ENCODE measurements around the gene SULT1E1.

Gene SULT1E1, protein sequence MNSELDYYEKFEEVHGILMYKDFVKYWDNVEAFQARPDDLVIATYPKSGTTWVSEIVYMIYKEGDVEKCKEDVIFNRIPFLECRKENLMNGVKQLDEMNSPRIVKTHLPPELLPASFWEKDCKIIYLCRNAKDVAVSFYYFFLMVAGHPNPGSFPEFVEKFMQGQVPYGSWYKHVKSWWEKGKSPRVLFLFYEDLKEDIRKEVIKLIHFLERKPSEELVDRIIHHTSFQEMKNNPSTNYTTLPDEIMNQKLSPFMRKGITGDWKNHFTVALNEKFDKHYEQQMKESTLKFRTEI

GRCh38 chr4:69860052-69860451 lies at the start of gene SULT1E1:
TSS of gene SULT1E1 (minus strand) at chr4:69860145. CDS start at chr4:69857644, 2,501 bp downstream.
- no peak for DNase-seq

DNA sequence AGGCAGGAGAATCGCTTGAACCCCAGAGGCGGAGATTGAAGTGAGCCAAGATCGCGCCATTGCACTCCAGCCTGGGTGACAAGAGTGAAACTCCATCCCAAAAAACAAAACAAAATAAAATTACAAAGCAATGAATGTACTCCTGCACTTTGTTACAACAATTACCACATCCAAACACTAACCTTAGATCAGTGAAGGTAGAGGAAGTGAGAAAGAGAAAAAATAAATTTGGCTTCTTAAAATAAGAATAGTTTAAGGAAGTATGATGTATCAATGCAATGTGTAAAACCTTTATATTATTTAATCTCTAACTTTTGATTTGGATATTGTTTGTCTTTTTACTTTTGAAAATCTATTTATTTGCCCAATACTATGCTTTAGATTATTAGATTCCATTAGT lies 49.2 kb upstream of the SULT1E1 start:
- DNase-seq, result no peak

- DNase-seq, result no peak
These were observed 47.2 kb upstream of the SULT1E1 start for GRCh38 chr4:69907151-69907550.

GRCh38 chr4:69896530-69897116 lies 36.7 kb upstream of the SULT1E1 start:
- no peak for DNase-seq

GRCh38 chr4:69894721-69895120 lies 34.8 kb upstream of the SULT1E1 start:
- DNase-seq, result no peak

DNA sequence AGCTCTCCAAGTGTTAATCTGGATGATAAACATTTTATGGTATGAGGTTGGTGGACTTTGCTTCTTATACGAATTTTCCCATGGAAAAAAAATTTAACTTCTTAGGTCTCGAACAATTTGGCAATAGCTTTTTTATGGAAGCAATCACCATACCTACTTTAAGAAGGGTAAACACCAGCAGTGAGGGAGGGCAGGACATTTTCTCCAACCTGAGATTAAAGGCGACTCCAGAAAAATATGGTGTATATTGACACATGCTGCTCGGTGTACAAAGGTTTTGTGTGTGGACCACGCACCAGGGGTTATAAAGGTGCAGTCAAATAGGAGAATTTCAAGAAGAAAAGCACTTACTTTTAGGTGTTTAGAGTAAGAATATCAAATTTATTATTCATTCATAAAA lies 34.2 kb upstream of the SULT1E1 start:
- no peak for DNase-seq

DNA sequence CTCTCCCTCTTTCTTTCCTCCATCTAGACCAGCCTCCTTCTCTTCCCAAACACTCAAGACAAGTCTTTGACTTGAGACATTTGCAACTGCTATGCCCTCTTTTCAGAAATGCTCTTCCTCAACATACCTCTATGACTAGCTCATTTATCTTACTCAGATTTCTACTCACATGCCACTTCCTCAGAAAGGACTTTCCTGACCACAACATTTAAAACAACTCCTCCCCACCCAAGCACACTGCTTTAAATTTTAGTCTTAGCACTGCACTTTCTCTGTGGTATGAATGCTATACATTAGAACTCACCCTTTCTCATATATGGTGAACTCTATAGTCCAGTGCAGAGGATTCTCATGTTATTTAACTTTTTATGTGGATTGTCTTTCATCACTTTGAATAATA lies 28.4 kb upstream of the SULT1E1 start:
- DNase-seq, result no peak

GRCh38 chr4:69882150-69882549 lies 22.2 kb upstream of the SULT1E1 start:
- no peak for DNase-seq

- DNase-seq, result no peak
These were observed 21.3 kb upstream of the SULT1E1 start for GRCh38 chr4:69881173-69881773.

GRCh38 chr4:69878250-69878649 lies 18.3 kb upstream of the SULT1E1 start:
- DNase-seq, result no peak

DNA sequence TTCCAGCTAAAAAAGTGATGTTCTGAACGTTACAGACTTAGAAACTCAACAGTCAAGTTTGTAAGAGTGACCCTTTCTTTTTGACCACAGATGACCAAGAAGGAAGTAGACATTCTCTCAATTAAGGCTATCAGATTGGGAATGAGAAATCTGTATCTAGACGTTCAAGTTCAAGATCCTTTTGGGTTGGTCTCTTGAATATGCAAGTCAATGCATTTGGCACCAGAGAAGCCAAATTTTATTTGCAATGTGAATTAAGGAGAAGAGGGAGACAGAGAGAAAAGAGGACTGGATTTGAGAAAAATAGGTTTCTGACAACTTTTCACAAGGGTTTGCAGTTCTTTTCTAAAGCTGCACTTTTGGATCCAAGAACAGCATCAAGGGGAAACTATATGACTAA lies 17.5 kb upstream of the SULT1E1 start:
- no peak for DNase-seq

- DNase-seq, result no peak
These were observed 16.1 kb upstream of the SULT1E1 start for GRCh38 chr4:69876071-69876470.

- no peak for DNase-seq
These were observed 15.6 kb upstream of the SULT1E1 start for GRCh38 chr4:69875576-69875975.

DNA sequence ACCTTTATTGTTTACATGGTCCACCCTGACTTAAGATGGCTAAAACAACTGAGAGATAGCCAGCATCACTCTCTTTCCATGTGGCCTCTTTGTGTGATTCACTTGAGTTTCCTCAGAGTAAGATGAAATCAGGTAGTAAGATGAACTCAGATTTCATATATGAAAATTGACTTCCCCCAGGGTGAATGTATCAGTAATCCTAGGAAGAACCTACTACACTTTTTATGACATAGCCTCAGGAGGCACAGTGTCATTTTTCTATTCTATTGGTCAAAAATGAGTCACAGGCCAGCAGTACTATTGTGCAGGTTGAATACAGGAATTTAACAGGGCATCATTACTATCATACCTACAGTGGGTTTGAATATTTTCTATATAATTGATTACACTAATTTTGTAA lies 14.6 kb upstream of the SULT1E1 start:
- no peak for DNase-seq

DNA sequence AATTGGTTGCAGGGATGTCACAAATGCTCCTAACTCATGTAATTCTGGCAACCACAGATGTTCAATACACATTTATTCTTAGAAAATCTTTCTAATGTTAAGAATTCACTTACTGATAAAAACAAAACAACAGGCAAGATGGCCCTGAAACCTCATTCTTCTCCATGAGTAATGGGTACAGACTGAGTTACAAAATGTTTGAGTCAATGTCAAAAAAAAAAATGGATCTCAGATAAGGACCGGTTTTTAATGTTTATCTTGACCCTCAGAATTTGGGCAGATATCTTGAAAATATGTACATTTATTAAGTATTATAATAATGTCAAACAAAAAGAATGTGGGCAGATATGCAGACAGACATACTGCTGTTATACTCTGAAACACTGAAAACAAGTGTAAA lies 1.8 kb upstream of the SULT1E1 start:
- no peak for DNase-seq

DNA sequence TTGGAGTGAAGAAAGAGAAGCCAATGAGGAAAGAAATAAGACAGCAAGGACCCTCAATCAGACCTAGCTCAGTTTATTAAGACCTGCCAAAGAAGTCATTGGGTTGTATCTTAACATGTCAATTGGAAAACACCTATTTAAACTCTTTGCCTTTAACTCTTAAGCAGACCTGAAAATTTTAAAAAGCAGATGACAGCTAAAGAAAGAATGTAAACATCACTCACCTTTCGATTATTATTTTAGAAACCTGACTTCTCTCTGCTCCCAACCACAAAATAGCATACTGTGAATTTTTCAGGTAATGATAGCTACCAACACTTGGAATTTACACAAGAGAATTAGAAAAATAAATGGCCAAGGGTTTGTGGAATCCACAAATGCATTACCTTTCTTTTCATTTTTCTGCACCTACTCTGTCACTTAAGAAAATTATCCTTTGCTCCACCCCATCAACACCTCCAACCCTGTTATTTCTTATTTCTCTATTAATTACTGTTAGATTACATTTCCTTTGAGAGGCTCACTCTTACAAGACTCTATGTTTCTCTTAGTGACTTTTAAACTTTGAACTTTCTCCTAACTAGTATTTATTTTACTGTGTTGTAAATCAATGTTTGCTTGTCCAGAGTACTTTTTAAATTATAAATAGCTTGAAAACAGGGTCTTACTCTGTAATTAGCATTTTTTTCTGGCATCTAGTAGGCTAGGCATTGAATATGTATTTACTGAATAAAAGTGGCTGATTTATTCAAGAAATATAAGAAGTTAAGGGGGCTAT lies 765 bp upstream of the SULT1E1 start:
- DNase-seq, result no peak

GRCh38 chr4:69859140-69859685 lies 732 bp downstream of the SULT1E1 start:
- DNase-seq, result no peak

GRCh38 chr4:69858690-69859089 lies 1.3 kb downstream of the SULT1E1 start:
- no peak for DNase-seq

DNA sequence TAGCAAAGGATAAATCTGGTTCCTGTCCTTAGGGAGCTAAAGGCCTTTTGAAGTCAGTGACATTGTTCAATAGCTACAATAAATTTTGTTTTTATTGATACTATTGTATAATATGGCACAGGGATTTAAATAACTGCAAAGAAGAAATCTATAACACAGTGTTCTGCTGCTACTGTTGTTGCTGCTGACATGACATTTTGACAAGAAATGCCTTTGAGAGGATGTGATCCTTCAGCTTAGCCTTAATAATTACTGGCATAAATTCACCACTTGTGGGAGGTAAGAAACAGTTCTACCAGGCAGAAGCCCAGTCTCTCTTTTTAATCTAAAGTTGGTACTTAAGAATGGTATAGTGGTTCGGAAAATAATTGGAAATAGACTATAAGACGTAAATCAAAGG lies 4.1 kb downstream of the SULT1E1 start:
- DNase-seq, result no peak

DNA sequence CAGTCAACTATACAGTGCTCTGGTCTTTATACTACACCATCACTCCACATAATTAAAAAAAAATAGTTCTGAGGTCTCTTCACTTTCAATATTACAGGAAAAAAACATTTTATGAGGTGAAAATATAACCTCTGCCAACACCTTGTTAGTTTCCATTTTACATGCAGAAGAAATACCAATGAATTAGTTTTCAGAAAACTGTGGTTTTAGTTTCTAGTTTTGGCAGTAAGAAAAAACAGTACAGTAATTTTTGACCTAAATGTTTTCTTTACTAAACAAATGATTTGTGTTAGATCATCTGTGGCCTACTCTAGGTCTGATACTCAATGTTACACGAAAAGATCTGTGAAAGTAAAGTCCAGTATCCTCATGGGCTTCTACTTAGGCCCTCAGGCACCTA lies 10.0 kb downstream of the SULT1E1 start:
- no peak for DNase-seq

DNA sequence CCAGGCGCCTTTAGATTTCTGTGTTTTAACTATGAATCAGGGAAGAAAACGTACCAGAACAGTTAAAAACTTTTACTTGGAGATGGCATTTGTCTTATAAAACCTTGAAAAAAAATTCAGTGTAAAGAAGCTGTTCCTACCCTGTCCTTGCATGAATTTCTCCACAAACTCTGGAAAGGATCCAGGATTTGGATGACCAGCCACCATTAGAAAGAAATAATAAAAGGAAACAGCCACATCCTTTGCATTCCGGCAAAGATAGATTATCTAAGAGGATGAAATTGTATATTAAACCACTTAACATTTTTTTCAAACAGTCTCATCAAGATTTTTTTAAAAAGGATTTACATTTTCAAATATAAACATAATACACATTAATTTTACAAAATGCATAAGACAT lies 10.6 kb downstream of the SULT1E1 start:
- DNase-seq, result no peak

DNA sequence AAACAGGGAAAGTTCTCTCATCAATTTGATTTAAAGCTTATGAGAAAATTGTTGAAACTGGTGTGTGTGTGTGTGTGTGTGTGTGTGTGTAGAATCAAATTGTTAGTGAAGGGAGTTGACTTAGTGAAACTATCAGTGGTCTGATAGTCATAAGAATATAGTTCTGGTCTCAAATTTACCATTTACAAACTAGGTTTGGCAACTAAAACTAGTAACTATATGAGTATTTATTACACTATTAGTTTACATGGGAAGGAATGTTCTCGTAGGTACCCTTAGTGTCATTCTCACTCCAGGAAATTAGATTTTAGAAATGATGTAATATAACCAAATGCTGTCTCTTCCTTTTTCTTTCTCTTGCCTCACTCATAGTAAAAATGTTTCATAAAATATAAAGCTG lies 11.9 kb downstream of the SULT1E1 start:
- DNase-seq, result no peak

DNA sequence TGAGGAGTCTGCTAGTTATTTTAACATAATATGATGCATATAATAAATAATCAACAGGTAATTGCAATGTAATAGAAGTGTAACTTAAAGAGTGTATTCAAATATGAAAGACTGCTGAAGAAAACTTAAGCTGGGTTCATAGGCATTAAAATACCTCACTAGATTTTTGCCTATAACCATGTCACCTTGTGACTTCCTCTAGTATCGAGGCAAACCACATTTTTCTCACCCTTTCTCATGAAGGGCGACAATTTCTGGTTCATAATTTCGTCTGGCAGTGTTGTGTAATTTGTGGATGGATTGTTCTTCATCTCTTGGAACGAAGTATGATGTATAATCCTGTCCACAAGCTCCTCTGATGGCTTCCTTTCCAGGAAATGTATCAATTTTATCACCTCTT lies 16.0 kb downstream of the SULT1E1 start:
- no peak for DNase-seq

DNA sequence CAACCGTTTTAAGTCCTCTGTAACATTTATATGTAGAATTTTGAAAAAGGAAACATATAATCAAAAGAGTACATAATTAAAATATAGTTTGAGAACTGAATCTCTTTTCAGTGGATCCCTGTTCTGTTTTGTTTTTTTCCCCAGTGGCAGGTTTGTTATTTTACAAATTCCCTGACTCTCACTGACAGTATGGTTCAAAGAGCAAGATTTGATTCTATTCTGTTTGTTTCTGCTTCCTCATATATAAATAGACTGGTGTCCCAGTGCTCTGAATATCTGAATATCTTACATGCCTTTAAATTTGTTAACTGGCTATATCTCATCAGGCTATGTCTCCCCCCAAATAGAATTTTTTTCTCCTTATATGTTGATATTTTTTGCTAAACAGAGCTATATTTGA lies 16.6 kb downstream of the SULT1E1 start:
- no peak for DNase-seq

Data from NCI-H1417 treated with DMSO at 0.1 percent for 48 hours (cell line).